ENCODE results near the gene COG4.

The COG4 gene

GRCh38 chr16:70496513-70496912, 26.8 kb downstream of the COG4 start:
- H3K4me1 ChIP-seq (ENCODE audit: control insufficient read depth, insufficient read depth, low read length), result no peaks in the 10 kb centered on the region
- POLR2A ChIA-PET, result no interaction called here
- CTCF ChIA-PET, result interaction anchor here (0.6 kb wide), 1 partner anchor 109 kb away, joined by 3 read pairs; no protein-coding TSS in a partner anchor

More at GRCh38 chr16:70496513-70496912, 26.8 kb downstream of the COG4 start:
- Histone ChIP-seq H3K9me3 (ENCODE audit: control insufficient read depth, insufficient read depth, low read depth, low read length) (no peaks in the 10 kb centered on the region), H3K36me3 (ENCODE audit: control insufficient read depth in 2 of 2, insufficient read depth in 1 of 2, low read length in 2 of 2) (peaks cover 14 to 61% of the 10 kb centered on the region in 2 experiments), H3K4me3 (ENCODE audit: low read depth, low read length) (no peak overlapping the region), H3K27ac (ENCODE audit: extremely low read depth, low read depth, low read length) (no peak overlapping the region)
- no peak for TF ChIP-seq KLF17 (tag by site-specific recombination; IDR thresholded peaks at IDR 0.05)
- TF ChIP-seq ZNF394 (tag by site-specific recombination; IDR thresholded peaks at IDR 0.05; ENCODE audit: borderline replicate concordance), result no peak
- no peak for TF ChIP-seq ZBTB10 (tag by site-specific recombination; IDR thresholded peaks at IDR 0.05)
- no peak for TF ChIP-seq ZNF473 (tag by site-specific recombination; IDR thresholded peaks at IDR 0.05)
- no peak for TF ChIP-seq ZNF518A (tag by site-specific recombination; conservative IDR thresholded peaks at IDR 0.05; ENCODE audit: low read depth)
- TF ChIP-seq ZNF174 (tag by site-specific recombination; IDR thresholded peaks at IDR 0.05), result no peak
- TF ChIP-seq ZNF837 (tag by site-specific recombination; IDR thresholded peaks at IDR 0.05), result no peak
- no peak for TF ChIP-seq ZBTB17 (tag by site-specific recombination; IDR thresholded peaks at IDR 0.05)
- no peak for TF ChIP-seq ZNF449 (tag by site-specific recombination; IDR thresholded peaks at IDR 0.05)
- no peak for TF ChIP-seq ZSCAN23 (tag by site-specific recombination; IDR thresholded peaks at IDR 0.05)
- no peak for TF ChIP-seq PRDM6 (tag by site-specific recombination; IDR thresholded peaks at IDR 0.05)
- TF ChIP-seq ZNF561 (tag by site-specific recombination; IDR thresholded peaks at IDR 0.05; ENCODE audit: borderline replicate concordance), result no peak
- no peak for TF ChIP-seq ZNF423 (tag by site-specific recombination; IDR thresholded peaks at IDR 0.05)
- TF ChIP-seq ZNF223 (tag by site-specific recombination; IDR thresholded peaks at IDR 0.05), result no peak
- no peak for TF ChIP-seq HOXA7 (CRISPR knock-in tag; IDR thresholded peaks at IDR 0.05; ENCODE audit: borderline replicate concordance)
